RWPE2 (cell line): ENCODE data around the gene OGG1.

Source experiments
- ATAC-seq: fragments of 200-7000 bp; cut with Tn5 transposase; 3 replicates; pipeline ENCODE4 v1.9.1; 2021; ENCODE audit warnings: low read depth
- DNase-seq: peaks from one replicate; pipeline ENCODE4 v3.0.0-alpha.2; 2020; ENCODE audit warnings: low spot score
- H3K27ac ChIP-seq: fragments of 450-650 bp; 2 replicates; pipeline ENCODE4 v1.5.1; 2017; ENCODE audit warnings: mild to moderate bottlenecking; ENCODE audit not compliant: poor library complexity, severe bottlenecking
- H3K27me3 ChIP-seq: fragments of 250-450 bp; sonication (Bioruptor Pico); 2 replicates; pipeline ENCODE4 v1.5.1; 2021; ENCODE audit warnings: mild to moderate bottlenecking, moderate library complexity; ENCODE audit not compliant: insufficient read depth, poor library complexity, severe bottlenecking
- H3K36me3 ChIP-seq: fragments of 250-450 bp; sonication (Bioruptor Pico); 2 replicates; pipeline ENCODE4 v1.5.1; 2020; ENCODE audit warnings: low read depth, mild to moderate bottlenecking, moderate library complexity
- H3K4me1 ChIP-seq: fragments of 250-450 bp; sonication (Bioruptor Pico); 2 replicates; pipeline ENCODE4 v1.5.1; 2021; ENCODE audit warnings: mild to moderate bottlenecking, moderate library complexity; ENCODE audit not compliant: insufficient read depth, poor library complexity, severe bottlenecking
- H3K4me3 ChIP-seq: fragments of 250-450 bp; sonication (Bioruptor Pico); 2 replicates; pipeline ENCODE4 v1.5.1; 2021; ENCODE audit warnings: mild to moderate bottlenecking, moderate library complexity; ENCODE audit not compliant: severe bottlenecking
- H3K9me3 ChIP-seq: fragments of 250-450 bp; sonication (Bioruptor Pico); 2 replicates; pipeline ENCODE4 v1.5.1; 2021; ENCODE audit warnings: mild to moderate bottlenecking, moderate library complexity; ENCODE audit not compliant: severe bottlenecking
- TF ChIP-seq, protein P1 (sequence below): fragments of 450-650 bp; IDR thresholded peaks from one replicate; pipeline ENCODE4 v1.5.1; 2017; ENCODE audit warnings: mild to moderate bottlenecking, moderate library complexity; ENCODE audit not compliant: poor library complexity, severe bottlenecking

The OGG1 gene

GRCh38 chr3:9792405-9793160 lies 42.8 kb downstream of the OGG1 start, which contains the start of the genes ARPC4 and TADA3:
Gene ARPC4, plus strand, starts transcription at chr3:9793082. Its CDS starts 40 bp downstream, at chr3:9793122.
Gene TADA3, minus strand, starts transcription at chr3:9792473. Its CDS starts 1,007 bp downstream, at chr3:9791466.
- TF ChIP-seq, protein P1, sequence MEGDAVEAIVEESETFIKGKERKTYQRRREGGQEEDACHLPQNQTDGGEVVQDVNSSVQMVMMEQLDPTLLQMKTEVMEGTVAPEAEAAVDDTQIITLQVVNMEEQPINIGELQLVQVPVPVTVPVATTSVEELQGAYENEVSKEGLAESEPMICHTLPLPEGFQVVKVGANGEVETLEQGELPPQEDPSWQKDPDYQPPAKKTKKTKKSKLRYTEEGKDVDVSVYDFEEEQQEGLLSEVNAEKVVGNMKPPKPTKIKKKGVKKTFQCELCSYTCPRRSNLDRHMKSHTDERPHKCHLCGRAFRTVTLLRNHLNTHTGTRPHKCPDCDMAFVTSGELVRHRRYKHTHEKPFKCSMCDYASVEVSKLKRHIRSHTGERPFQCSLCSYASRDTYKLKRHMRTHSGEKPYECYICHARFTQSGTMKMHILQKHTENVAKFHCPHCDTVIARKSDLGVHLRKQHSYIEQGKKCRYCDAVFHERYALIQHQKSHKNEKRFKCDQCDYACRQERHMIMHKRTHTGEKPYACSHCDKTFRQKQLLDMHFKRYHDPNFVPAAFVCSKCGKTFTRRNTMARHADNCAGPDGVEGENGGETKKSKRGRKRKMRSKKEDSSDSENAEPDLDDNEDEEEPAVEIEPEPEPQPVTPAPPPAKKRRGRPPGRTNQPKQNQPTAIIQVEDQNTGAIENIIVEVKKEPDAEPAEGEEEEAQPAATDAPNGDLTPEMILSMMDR = no peak
- Histone ChIP-seq H3K4me3 (peak within 1 kb of the TSS; percentile 72), H3K27me3 (no peaks in the 10 kb centered on the region), H3K4me1 (peaks cover 2% of the 10 kb centered on the region), H3K27ac (peak within 1 kb of the TSS; percentile 70), H3K9me3 (no peaks in the 10 kb centered on the region), H3K36me3 (peaks cover 39% of the 10 kb centered on the region)
- DNase-seq (peak; percentile 89), ATAC-seq (peak; percentile 87)

GRCh38 chr3:9793161-9793781 lies 43.5 kb downstream of the OGG1 start:
- TF ChIP-seq, protein P1 = no peak
- ATAC-seq = peak; percentile 34
- peak overlapping the region; percentile 72 for H3K4me3 ChIP-seq
- peaks cover 2% of the 10 kb centered on the region for H3K4me1 ChIP-seq
- H3K9me3 ChIP-seq = no peaks in the 10 kb centered on the region
- DNase-seq = no peak
- H3K36me3 ChIP-seq = peaks cover 46% of the 10 kb centered on the region
- peak overlapping the region; percentile 70 for H3K27ac ChIP-seq
- no peaks in the 10 kb centered on the region for H3K27me3 ChIP-seq

DNA sequence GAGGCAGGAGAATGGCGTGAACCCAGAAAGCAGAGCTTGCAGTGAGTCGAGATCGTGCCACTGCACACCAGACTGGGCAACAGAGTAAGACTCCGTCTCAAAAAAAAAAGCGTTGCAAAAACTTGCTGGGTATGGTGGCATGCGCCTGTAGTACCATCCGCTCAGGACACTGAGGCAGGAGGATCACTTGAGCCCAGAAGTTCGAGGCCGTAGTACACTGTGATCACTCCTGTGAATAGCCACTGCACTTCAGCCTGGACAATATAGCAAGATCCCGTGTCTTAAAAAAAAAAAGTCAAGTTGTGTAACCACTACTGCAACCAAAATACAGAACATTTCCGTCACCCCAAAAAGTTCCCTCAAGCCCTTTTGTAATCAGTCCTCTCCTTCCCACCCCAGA lies 44.6 kb downstream of the OGG1 start:
- Histone ChIP-seq H3K4me3 (no peak overlapping the region), H3K9me3 (no peaks in the 10 kb centered on the region), H3K36me3 (peaks cover 57% of the 10 kb centered on the region), H3K4me1 (peaks cover 2% of the 10 kb centered on the region), H3K27ac (no peak overlapping the region), H3K27me3 (no peaks in the 10 kb centered on the region)
- ATAC-seq (no peak), DNase-seq (no peak)
- TF ChIP-seq, protein P1 = no peak

- no peak for ATAC-seq
- TF ChIP-seq, protein P1 = no peak
- DNase-seq = no peak
- Histone ChIP-seq H3K4me1 (peaks cover 2% of the 10 kb centered on the region), H3K27ac (no peak overlapping the region), H3K9me3 (no peaks in the 10 kb centered on the region), H3K36me3 (peaks cover 64% of the 10 kb centered on the region), H3K27me3 (no peaks in the 10 kb centered on the region), H3K4me3 (no peak overlapping the region)
Measured at GRCh38 chr3:9795207-9795606, 45.5 kb downstream of the OGG1 start.
